Activated CD8-positive, alpha-beta memory T cell treated with anti-CD3 and anti-CD28 coated beads, Interleukin-2, amount 10 ng/mL, durations not matched to agents 7 days and 5 days (primary cell): ENCODE measurements around the gene F7. TPM values are rescaled to one million over a fixed set of nuclear protein-coding genes. Genes with fewer than 3 reads are reported as not detected.
"Not testable (repeated sequence)": the region's sequence is repeated elsewhere in the genome, so short reads cannot be mapped to it uniquely, and the experiment has no call there.

Experiments used
- ATAC-seq: fragments of 150-1000 bp; cut with Tn5 transposase; one replicate; pipeline ENCODE4 v1.10.0; 2021; ENCODE audit warnings: moderate library complexity
- CTCF ChIA-PET: fragments of 350-600 bp; sonication (Branson Sonifier 250); formaldehyde crosslinking; loops from one replicate; lab custom pipeline; 2021; ENCODE audit warnings: antibody characterized with exemption; lab: Charles Lee
- DNase-seq: peaks from one replicate; pipeline ENCODE4 v3.0.0-alpha.2; 2020
- H3K27ac Mint-ChIP-seq: one replicate; pipeline ENCODE4 v1.8.0; 2021; ENCODE audit warnings: mild to moderate bottlenecking, mixed read lengths
- H3K27me3 Mint-ChIP-seq: one replicate; pipeline ENCODE4 v1.8.0; 2021; ENCODE audit warnings: mixed read lengths
- H3K36me3 Mint-ChIP-seq: one replicate; pipeline ENCODE4 v1.8.0; 2021; ENCODE audit warnings: mild to moderate bottlenecking, mixed read lengths
- H3K4me1 Mint-ChIP-seq: one replicate; pipeline ENCODE4 v1.8.0; 2021; ENCODE audit warnings: mixed read lengths
- H3K4me3 Mint-ChIP-seq: one replicate; pipeline ENCODE4 v1.8.0; 2021; ENCODE audit warnings: mild to moderate bottlenecking, moderate library complexity, mixed read lengths
- H3K9me3 Mint-ChIP-seq: one replicate; pipeline ENCODE4 v1.8.0; 2022; ENCODE audit warnings: low read depth, mixed read lengths
- total RNA-seq, 2 experiments: library from RNA; stranded (reverse); gene quantifications; one replicate each; pipeline ENCODE4 v1.2.3, GENCODE V29; 2021

F7 gene
- total RNA-seq, 2 experiments from 2014 or later = not detected

- ATAC-seq (no peak), DNase-seq (no peak)
- Mint-ChIP-seq H3K9me3 (no peaks in the 10 kb centered on the region), H3K27ac (no peak overlapping the region), H3K27me3 (no peaks in the 10 kb centered on the region), H3K36me3 (no peaks in the 10 kb centered on the region), H3K4me3 (no peak overlapping the region), H3K4me1 (no peaks in the 10 kb centered on the region)
- CTCF ChIA-PET = interaction anchor here (0.7 kb wide), 1 partner anchor 304 kb away, joined by 3 read pairs; no protein-coding TSS in a partner anchor
Measured at GRCh38 chr13:113095146-113096051, 10.2 kb upstream of the F7 start.

- Mint-ChIP-seq H3K27ac (no peak overlapping the region), H3K36me3 (no peaks in the 10 kb centered on the region), H3K4me1 (no peaks in the 10 kb centered on the region), H3K9me3 (no peaks in the 10 kb centered on the region), H3K27me3 (no peaks in the 10 kb centered on the region), H3K4me3 (no peak overlapping the region)
- ATAC-seq (no peak), DNase-seq (no peak)
- CTCF ChIA-PET = no interaction called here
Measured at GRCh38 chr13:113096052-113096744, 9.4 kb upstream of the F7 start.

- H3K27ac Mint-ChIP-seq = no peak overlapping the region
- ATAC-seq (no peak), DNase-seq (no peak)
- no peaks in the 10 kb centered on the region for H3K9me3 Mint-ChIP-seq
- H3K27me3 Mint-ChIP-seq = no peaks in the 10 kb centered on the region
- no peaks in the 10 kb centered on the region for H3K36me3 Mint-ChIP-seq
- H3K4me3 Mint-ChIP-seq = no peak overlapping the region
- H3K4me1 Mint-ChIP-seq = no peaks in the 10 kb centered on the region
- CTCF ChIA-PET = no interaction called here
Measured at GRCh38 chr13:113096745-113097305, 8.8 kb upstream of the F7 start.

- no peak for ATAC-seq
- no peak overlapping the region for H3K4me3 Mint-ChIP-seq
- H3K27ac Mint-ChIP-seq = no peak overlapping the region
- DNase-seq = no peak
- no peaks in the 10 kb centered on the region for H3K36me3 Mint-ChIP-seq
- no peaks in the 10 kb centered on the region for H3K4me1 Mint-ChIP-seq
- H3K27me3 Mint-ChIP-seq = no peaks in the 10 kb centered on the region
- H3K9me3 Mint-ChIP-seq = no peaks in the 10 kb centered on the region
- CTCF ChIA-PET = no interaction called here
Measured at GRCh38 chr13:113097651-113098050, 7.9 kb upstream of the F7 start.

GRCh38 chr13:113098162-113098732 is 7.3 kb upstream of the F7 start:
- ATAC-seq (no peak), DNase-seq (no peak)
- CTCF ChIA-PET = no interaction called here
- H3K9me3 Mint-ChIP-seq = no peaks in the 10 kb centered on the region
- H3K4me1 Mint-ChIP-seq = no peaks in the 10 kb centered on the region
- H3K27ac Mint-ChIP-seq = no peak overlapping the region
- H3K36me3 Mint-ChIP-seq = no peaks in the 10 kb centered on the region
- H3K27me3 Mint-ChIP-seq = no peaks in the 10 kb centered on the region
- H3K4me3 Mint-ChIP-seq = no peak overlapping the region

- Mint-ChIP-seq H3K4me3 (no peak overlapping the region), H3K27ac (no peak overlapping the region), H3K4me1 (no peaks in the 10 kb centered on the region), H3K9me3 (no peaks in the 10 kb centered on the region), H3K27me3 (no peaks in the 10 kb centered on the region), H3K36me3 (no peaks in the 10 kb centered on the region)
- DNase-seq (no peak), ATAC-seq (no peak)
- CTCF ChIA-PET = interaction anchor here (0.8 kb wide), 1 partner anchor 320 kb away, joined by 4 read pairs; no protein-coding TSS in a partner anchor
Measured at GRCh38 chr13:113099142-113099541, 6.4 kb upstream of the F7 start.

GRCh38 chr13:113102302-113102701 is 3.3 kb upstream of the F7 start:
- ATAC-seq, H3K27ac Mint-ChIP-seq, H3K4me1 Mint-ChIP-seq, H3K27me3 Mint-ChIP-seq, DNase-seq, CTCF ChIA-PET, H3K4me3 Mint-ChIP-seq, H3K36me3 Mint-ChIP-seq, H3K9me3 Mint-ChIP-seq: not testable (repeated sequence)

GRCh38 chr13:113102727-113103126 is 2.9 kb upstream of the F7 start:
- Mint-ChIP-seq H3K27ac (no peak overlapping the region), H3K36me3 (no peaks in the 10 kb centered on the region), H3K27me3 (no peaks in the 10 kb centered on the region), H3K4me3 (no peak overlapping the region), H3K4me1 (no peaks in the 10 kb centered on the region), H3K9me3 (no peaks in the 10 kb centered on the region)
- ATAC-seq (no peak), DNase-seq (no peak)
- CTCF ChIA-PET = no interaction called here

- ATAC-seq (no peak), DNase-seq (no peak)
- Mint-ChIP-seq H3K4me1 (no peaks in the 10 kb centered on the region), H3K36me3 (no peaks in the 10 kb centered on the region), H3K4me3 (no peak overlapping the region), H3K27ac (no peak overlapping the region), H3K9me3 (no peaks in the 10 kb centered on the region), H3K27me3 (no peaks in the 10 kb centered on the region)
- CTCF ChIA-PET = no interaction called here
Measured at GRCh38 chr13:113103646-113104045, 1.9 kb upstream of the F7 start.

GRCh38 chr13:113105921-113106452 is 396 bp downstream of the F7 start:
- H3K9me3 Mint-ChIP-seq = no peaks in the 10 kb centered on the region
- peaks cover 3% of the 10 kb centered on the region for H3K36me3 Mint-ChIP-seq
- H3K4me3 Mint-ChIP-seq = no peak overlapping the region
- ATAC-seq (no peak), DNase-seq (no peak)
- peaks cover 6% of the 10 kb centered on the region for H3K27me3 Mint-ChIP-seq
- no peak overlapping the region for H3K27ac Mint-ChIP-seq
- CTCF ChIA-PET = no interaction called here
- H3K4me1 Mint-ChIP-seq = no peaks in the 10 kb centered on the region

GRCh38 chr13:113106711-113107351 is 1.2 kb downstream of the F7 start:
- Mint-ChIP-seq H3K27ac (no peak overlapping the region), H3K9me3 (no peaks in the 10 kb centered on the region), H3K27me3 (peaks cover 7% of the 10 kb centered on the region), H3K4me3 (no peak overlapping the region), H3K36me3 (peaks cover 3% of the 10 kb centered on the region), H3K4me1 (no peaks in the 10 kb centered on the region)
- CTCF ChIA-PET = no interaction called here
- DNase-seq = no peak
- no peak for ATAC-seq

GRCh38 chr13:113108521-113108920 is 2.9 kb downstream of the F7 start:
- H3K4me3 Mint-ChIP-seq, H3K9me3 Mint-ChIP-seq, ATAC-seq, H3K27ac Mint-ChIP-seq, H3K36me3 Mint-ChIP-seq, H3K27me3 Mint-ChIP-seq, CTCF ChIA-PET, H3K4me1 Mint-ChIP-seq, DNase-seq: not testable (repeated sequence)
